ENCODE data around the gene ENPP6.

The ENPP6 gene

GRCh38 chr4:184217634-184218033 lies at the start of gene ENPP6:
ENPP6 (minus strand) TSS chr4:184217873; CDS start chr4:184217819, 54 bp downstream.
- DNase-seq, result peak; percentile 64

- DNase-seq, result no peak
Observed at GRCh38 chr4:184267206-184267608, 49.5 kb upstream of the ENPP6 start.

- no peak for DNase-seq
Observed at GRCh38 chr4:184265546-184266351, 48.1 kb upstream of the ENPP6 start.

- DNase-seq, result peak; percentile 92
Observed at GRCh38 chr4:184263910-184264732, 46.4 kb upstream of the ENPP6 start.

GRCh38 chr4:184263461-184263860 lies 45.8 kb upstream of the ENPP6 start:
- no peak for DNase-seq

- DNase-seq, result no peak
Observed at GRCh38 chr4:184262901-184263300, 45.2 kb upstream of the ENPP6 start.

GRCh38 chr4:184261246-184261645 lies 43.6 kb upstream of the ENPP6 start:
- no peak for DNase-seq

- no peak for DNase-seq
Observed at GRCh38 chr4:184259866-184260265, 42.2 kb upstream of the ENPP6 start.

GRCh38 chr4:184259081-184259480 lies 41.4 kb upstream of the ENPP6 start:
- no peak for DNase-seq

GRCh38 chr4:184255871-184256642 lies 38.4 kb upstream of the ENPP6 start:
- DNase-seq, result peak; percentile 69

GRCh38 chr4:184255361-184255760 lies 37.7 kb upstream of the ENPP6 start:
- no peak for DNase-seq

- no peak for DNase-seq
Observed at GRCh38 chr4:184253072-184253420, 35.4 kb upstream of the ENPP6 start.

- DNase-seq, result no peak
Observed at GRCh38 chr4:184252136-184253071, 34.7 kb upstream of the ENPP6 start.

- no peak for DNase-seq
Observed at GRCh38 chr4:184251670-184251980, 34.0 kb upstream of the ENPP6 start.

GRCh38 chr4:184250795-184251669 lies 33.4 kb upstream of the ENPP6 start:
- no peak for DNase-seq

- no peak for DNase-seq
Observed at GRCh38 chr4:184248216-184248615, 30.5 kb upstream of the ENPP6 start.

GRCh38 chr4:184247421-184247820 lies 29.7 kb upstream of the ENPP6 start:
- no peak for DNase-seq

- no peak for DNase-seq
Observed at GRCh38 chr4:184246426-184246825, 28.8 kb upstream of the ENPP6 start.

- no peak for DNase-seq
Observed at GRCh38 chr4:184238072-184238745, 20.5 kb upstream of the ENPP6 start.

GRCh38 chr4:184237612-184238011 lies 19.9 kb upstream of the ENPP6 start:
- no peak for DNase-seq

- no peak for DNase-seq
Observed at GRCh38 chr4:184235526-184235925, 17.9 kb upstream of the ENPP6 start.
